ENCODE results near the gene ARHGAP26. TPM values are rescaled to one million over a fixed set of nuclear protein-coding genes. Genes with fewer than 3 reads are reported as not detected.
A peak's percentile ranks its signal among the peaks of the same experiment; 100 is the strongest.

ARHGAP26 gene
- polyA plus RNA-seq, 3 donors = 26.5 to 56.8 (median 28.7) TPM

GRCh38 chr5:142978252-142978651 lies 208.1 kb downstream of the ARHGAP26 start:
- H3K27me3 ChIP-seq (ENCODE audit: control insufficient read depth in 2 of 2, insufficient read depth in 2 of 2, low read length in 2 of 2) = no peaks in the 10 kb centered on the region
- peaks cover 77% of the 10 kb centered on the region for H3K79me2 ChIP-seq (ENCODE audit: insufficient read depth, low read length)
- intact Hi-C loops (cut with micrococcal nuclease) = no loop called here
- Mint-ChIP-seq H3K9me3 (peaks cover 0 to 19% (median 6%) of the 10 kb centered on the region in 7 donors), H3K27me3 (ENCODE audit: low read depth in 3 of 3) (peaks cover 0 to 3% (median 2%) of the 10 kb centered on the region in 3 donors), H3K4me3 (peak overlapping the region in 1 of 2 donors; percentile 71), H3K27ac (peak overlapping the region; percentile 98 to 100 (median 99)), H3K36me3 (peaks cover 27 to 34% of the 10 kb centered on the region in 2 donors), H3K4me1 (peaks cover 84% of the 10 kb centered on the region)
- peaks cover 8% of the 10 kb centered on the region for H4K20me1 ChIP-seq (ENCODE audit: insufficient read depth, low read length)
- TF ChIP-seq CTCF (IDR thresholded peaks at IDR 0.05) = no peak
- H3K4me3 ChIP-seq (replicated peaks in 1 of 3; ENCODE audit: low read depth in 2 of 3, low read length in 3 of 3) = peak overlapping the region in 1 of 3 experiments; percentile 36
- H3K4me2 ChIP-seq (replicated peaks; ENCODE audit: extremely low read depth, low read length, poor library complexity, severe bottlenecking) = peak overlapping the region; percentile 59
- no peaks in the 10 kb centered on the region for H3K9me3 ChIP-seq (replicated peaks in 1 of 2; ENCODE audit: control insufficient read depth in 1 of 2, insufficient read depth in 1 of 2, low read length in 2 of 2)
- peaks cover 86 to 92% of the 10 kb centered on the region in 2 donors for H3K4me1 ChIP-seq (ENCODE audit: control insufficient read depth in 1 of 2, insufficient read depth in 2 of 2, low read length in 2 of 2)
- no peaks in the 10 kb centered on the region for H3K36me3 ChIP-seq (replicated peaks in 1 of 2; ENCODE audit: control insufficient read depth in 1 of 2, insufficient read depth in 2 of 2, low read length in 2 of 2)
- H2AFZ ChIP-seq (ENCODE audit: insufficient read depth, low read depth, low read length, poor library complexity, severe bottlenecking) = no peak overlapping the region
- no peak for DNase-seq
- no CpG with 5 or more reads among the region's 2 CpGs for WGBS (ENCODE audit: insufficient coverage)
- H3K9ac ChIP-seq (ENCODE audit: insufficient read depth, low read length, poor library complexity, severe bottlenecking) = peak overlapping the region; percentile 65
- H3K27ac ChIP-seq (ENCODE audit: low read depth in 1 of 2, low read length in 2 of 2) = peak overlapping the region; percentile 89 to 98

GRCh38 chr5:142978726-142979125 lies 208.5 kb downstream of the ARHGAP26 start:
- no peaks in the 10 kb centered on the region for H3K27me3 ChIP-seq (ENCODE audit: control insufficient read depth in 2 of 2, insufficient read depth in 2 of 2, low read length in 2 of 2)
- Mint-ChIP-seq H3K4me1 (peaks cover 85% of the 10 kb centered on the region), H3K27ac (peak overlapping the region; percentile 98 to 100 (median 99)), H3K9me3 (peaks cover 0 to 17% (median 6%) of the 10 kb centered on the region in 7 donors), H3K27me3 (ENCODE audit: low read depth in 3 of 3) (peaks cover 0 to 3% (median 2%) of the 10 kb centered on the region in 3 donors), H3K4me3 (peak overlapping the region in 1 of 2 donors; percentile 48), H3K36me3 (peaks cover 27 to 35% of the 10 kb centered on the region in 2 donors)
- H3K9ac ChIP-seq (ENCODE audit: insufficient read depth, low read length, poor library complexity, severe bottlenecking) = no peak overlapping the region
- peaks cover 84 to 92% of the 10 kb centered on the region in 2 donors for H3K4me1 ChIP-seq (ENCODE audit: control insufficient read depth in 1 of 2, insufficient read depth in 2 of 2, low read length in 2 of 2)
- peak overlapping the region; percentile 59 for H3K4me2 ChIP-seq (replicated peaks; ENCODE audit: extremely low read depth, low read length, poor library complexity, severe bottlenecking)
- peak in 2 of 3 donors; percentile 54 to 74 for DNase-seq
- no peak overlapping the region for H2AFZ ChIP-seq (ENCODE audit: insufficient read depth, low read depth, low read length, poor library complexity, severe bottlenecking)
- H3K79me2 ChIP-seq (ENCODE audit: insufficient read depth, low read length) = peaks cover 74% of the 10 kb centered on the region
- WGBS (ENCODE audit: insufficient coverage) = no CpG with 5 or more reads among the region's 1 CpG
- H3K9me3 ChIP-seq (replicated peaks in 1 of 2; ENCODE audit: control insufficient read depth in 1 of 2, insufficient read depth in 1 of 2, low read length in 2 of 2) = no peaks in the 10 kb centered on the region
- no peak for TF ChIP-seq CTCF (IDR thresholded peaks at IDR 0.05)
- intact Hi-C loops (cut with micrococcal nuclease) = no loop called here
- H3K4me3 ChIP-seq (replicated peaks in 1 of 3; ENCODE audit: low read depth in 2 of 3, low read length in 3 of 3) = peak overlapping the region in 1 of 3 experiments; percentile 21
- no peaks in the 10 kb centered on the region for H3K36me3 ChIP-seq (replicated peaks in 1 of 2; ENCODE audit: control insufficient read depth in 1 of 2, insufficient read depth in 2 of 2, low read length in 2 of 2)
- H3K27ac ChIP-seq (ENCODE audit: low read depth in 1 of 2, low read length in 2 of 2) = peak overlapping the region in 1 of 2 donors; percentile 98
- H4K20me1 ChIP-seq (ENCODE audit: insufficient read depth, low read length) = peaks cover 8% of the 10 kb centered on the region
